Liver (tissue), 9 donors: Measurements from ENCODE around the gene FAM168B. TPM values are rescaled to one million over a fixed set of nuclear protein-coding genes. Genes with fewer than 3 reads are reported as not detected.

Experiments used
- DNase-seq: peaks from one replicate; pipeline ENCODE4 v3.0.0-alpha.2; 2017; ENCODE audit warnings: low spot score
- H3K27ac ChIP-seq, 2 donors: one replicate each; pipeline ENCODE4 v1.7.0; 2013; ENCODE audit warnings: inconsistent platforms in 2 of 2, low read length in 2 of 2, control low read depth in 1 of 2, low read depth in 1 of 2, mild to moderate bottlenecking in 1 of 2
- H3K27me3 ChIP-seq, 4 donors: one replicate each; pipeline versions ENCODE4 v1.6.1 to v1.7.0; 2013; ENCODE audit warnings: low read length in 3 of 4, inconsistent platforms in 1 of 4, mild to moderate bottlenecking in 1 of 4, moderate library complexity in 1 of 4; ENCODE audit not compliant: control insufficient read depth in 4 of 4, insufficient read depth in 4 of 4
- H3K36me3 ChIP-seq, 4 donors: one replicate each; pipeline versions ENCODE4 v1.6.1 to v1.7.0; 2013; ENCODE audit warnings: low read length in 3 of 4, mild to moderate bottlenecking in 3 of 4, low read depth in 1 of 4, moderate library complexity in 1 of 4; ENCODE audit not compliant: control insufficient read depth in 4 of 4, insufficient read depth in 3 of 4
- H3K4me1 ChIP-seq, 4 donors: one replicate each; pipeline versions ENCODE4 v1.6.1 to v1.7.0; 2013; ENCODE audit warnings: low read length in 3 of 4, mild to moderate bottlenecking in 3 of 4, moderate library complexity in 1 of 4; ENCODE audit not compliant: control insufficient read depth in 4 of 4, insufficient read depth in 4 of 4
- H3K4me3 ChIP-seq, 3 donors: one replicate each; pipeline versions ENCODE4 v1.6.1 to v1.7.0; 2013; ENCODE audit warnings: low read length in 3 of 3, control low read depth in 1 of 3, low read depth in 1 of 3, mild to moderate bottlenecking in 1 of 3
- H3K9ac ChIP-seq, 2 donors: one replicate each; pipeline ENCODE4 v1.7.0; 2013; ENCODE audit warnings: low read length in 2 of 2, mild to moderate bottlenecking in 2 of 2, moderate library complexity in 2 of 2, control low read depth in 1 of 2, low read depth in 1 of 2
- H3K9me3 ChIP-seq, 4 donors: one replicate each; pipeline versions ENCODE4 v1.6.1 to v1.7.0; 2013; ENCODE audit warnings: low read length in 3 of 4; ENCODE audit not compliant: control insufficient read depth in 4 of 4
- ATF3 ChIP-seq: IDR thresholded peaks from 2 replicates; pipeline ENCODE4 v1.6.1; 2016; ENCODE audit warnings: antibody characterized with exemption
- CTCF ChIP-seq: fragments of 150-350 bp; IDR thresholded peaks from 2 replicates; pipeline ENCODE4 v1.5.1; 2017; ENCODE audit warnings: improper control_type of control experiment, low read depth, low read length; ENCODE audit not compliant: missing input control
- EGR1 ChIP-seq, 2 donors: IDR thresholded peaks; 2 replicates each; pipeline ENCODE4 v1.6.1; 2016 to 2018; ENCODE audit warnings: antibody characterized with exemption in 2 of 2, low read depth in 2 of 2
- FOXA1 ChIP-seq: IDR thresholded peaks from 2 replicates; pipeline ENCODE4 v1.6.1; 2016; ENCODE audit warnings: antibody characterized with exemption
- FOXA2 ChIP-seq: IDR thresholded peaks from 2 replicates; pipeline ENCODE4 v1.6.1; 2016; ENCODE audit warnings: antibody characterized with exemption
- GABPA ChIP-seq, 2 donors: IDR thresholded peaks in 1 of 2; conservative IDR thresholded peaks in 1 of 2; 2 replicates each; pipeline ENCODE4 v1.6.1; 2016; ENCODE audit warnings: antibody characterized with exemption in 2 of 2, mild to moderate bottlenecking in 1 of 2, moderate library complexity in 1 of 2
- HNF4A ChIP-seq, 2 donors: conservative IDR thresholded peaks; 2 replicates each; pipeline ENCODE4 v1.6.1; 2016; ENCODE audit warnings: antibody characterized with exemption in 2 of 2, mild to moderate bottlenecking in 2 of 2
- HNF4G ChIP-seq: IDR thresholded peaks from 2 replicates; pipeline ENCODE4 v1.6.1; 2016; ENCODE audit warnings: antibody characterized with exemption
- NR2F2 ChIP-seq: IDR thresholded peaks from 2 replicates; pipeline ENCODE4 v1.6.1; 2016; ENCODE audit warnings: antibody characterized with exemption
- RAD21 ChIP-seq, 2 donors: IDR thresholded peaks; 2 replicates each; pipeline ENCODE4 v1.6.1; 2016; ENCODE audit warnings: antibody characterized with exemption in 2 of 2, mild to moderate bottlenecking in 2 of 2
- REST ChIP-seq: IDR thresholded peaks from 2 replicates; pipeline ENCODE4 v1.6.1; 2016; ENCODE audit warnings: antibody characterized with exemption, mild to moderate bottlenecking
- RXRA ChIP-seq, 2 donors: IDR thresholded peaks; 2 replicates each; pipeline ENCODE4 v1.6.1; 2017 to 2018; ENCODE audit warnings: antibody characterized with exemption in 2 of 2, mild to moderate bottlenecking in 1 of 2
- SP1 ChIP-seq: IDR thresholded peaks from 2 replicates; pipeline ENCODE4 v1.6.1; 2018; ENCODE audit warnings: antibody characterized with exemption, mild to moderate bottlenecking
- TAF1 ChIP-seq: conservative IDR thresholded peaks from 2 replicates; pipeline ENCODE4 v1.6.1; 2016; ENCODE audit warnings: antibody characterized with exemption, mild to moderate bottlenecking
- YY1 ChIP-seq: IDR thresholded peaks from 2 replicates; pipeline ENCODE4 v1.6.1; 2016; ENCODE audit warnings: antibody characterized with exemption, mild to moderate bottlenecking
- WGBS: extraction: QIAGEN DNeasy Blood & Tissue Kit; methylation state at CpG from one replicate; pipeline ENCODE4 v1.1.7; 2013; 5-methylcytosine and 5-hydroxymethylcytosine counted together
- polyA plus RNA-seq, 2 donors: library from polyadenylated mRNA; stranded (reverse) in 1 of 2; unstranded in 1 of 2; fragments of 200-250 nt in 1 of 2; fragments of >200 nt in 1 of 2; fragmentation: Nextera tagmentation in 1 of 2; extraction: Ambion mirVana in 1 of 2; gene quantifications; one replicate each; pipeline versions ENCODE4 v1.2.1 to v1.2.3, GENCODE V29; 2013 to 2015
- total RNA-seq, 2 donors: library from RNA; depleted of rRNA; stranded (reverse); fragments of >200 nt; gene quantifications; one replicate each; pipeline ENCODE4 v1.2.3, GENCODE V29; 2014
- donor health status: healthy.
- donor health status: healthy.
- donor health status: healthy.
- donor health status: healthy.
- donor health status: healthy.

FAM168B gene
- total and polyA plus RNA-seq, 4 donors = 13.9 to 62.3 (median 30.8) TPM

DNA sequence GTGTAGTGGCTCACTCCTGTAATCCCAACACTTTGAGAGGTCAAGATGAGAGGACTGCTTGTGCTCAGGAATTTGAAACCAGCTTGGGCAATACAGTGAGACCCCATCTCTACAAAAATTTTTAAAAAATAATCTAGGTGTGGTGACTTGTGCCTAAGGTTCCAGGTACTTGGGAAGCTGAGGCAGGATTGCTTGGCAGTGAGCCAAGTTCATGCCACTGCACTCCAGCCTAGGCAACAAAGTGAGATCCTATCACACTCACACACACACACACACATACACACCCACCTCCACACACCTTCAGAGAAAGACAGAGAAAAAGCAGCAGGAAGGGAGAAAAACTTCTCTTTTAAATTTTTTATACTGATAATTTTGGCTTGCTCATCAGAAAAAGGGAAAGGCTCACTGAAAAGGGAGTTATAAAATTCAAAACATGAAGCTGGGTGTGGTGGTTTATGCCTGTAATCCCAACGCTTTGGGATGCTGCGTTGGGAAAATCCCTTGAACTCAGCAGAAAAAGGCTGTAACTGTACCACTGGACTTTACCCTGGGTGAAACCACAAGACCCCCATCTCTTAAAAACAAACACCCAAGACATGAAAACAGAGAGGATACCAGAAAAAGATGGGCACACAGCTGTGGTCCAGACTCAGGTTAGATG, 25.7 kb downstream of the FAM168B start:
- Histone ChIP-seq H3K27me3 (no peaks in the 10 kb centered on the region), H3K9me3 (no peaks in the 10 kb centered on the region), H3K36me3 (peaks cover 3 to 27% (median 18%) of the 10 kb centered on the region in 4 donors), H3K4me3 (no peak overlapping the region), H3K27ac (no peak overlapping the region), H3K4me1 (peaks cover 0 to 7% (median 2%) of the 10 kb centered on the region in 4 donors), H3K9ac (no peak overlapping the region)
- TF ChIP-seq RAD21 (IDR thresholded peaks at IDR 0.05) (no peak), FOXA2 (no peak), CTCF (no peak), GABPA (IDR thresholded peaks at IDR 0.05 in 1 of 2, conservative IDR thresholded peaks at IDR 0.05 in 1 of 2) (no peak), REST (no peak), EGR1 (IDR thresholded peaks at IDR 0.05; ENCODE audit: low read depth in 2 of 2) (no peak), FOXA1 (no peak), TAF1 (no peak), YY1 (no peak), NR2F2 (no peak), ATF3 (no peak), HNF4G (no peak), RXRA (IDR thresholded peaks at IDR 0.05) (no peak), SP1 (no peak), HNF4A (conservative IDR thresholded peaks at IDR 0.05) (no peak)
- no peak for DNase-seq
- WGBS = 57% methylated on average over 2 of the region's 2 CpGs

DNA sequence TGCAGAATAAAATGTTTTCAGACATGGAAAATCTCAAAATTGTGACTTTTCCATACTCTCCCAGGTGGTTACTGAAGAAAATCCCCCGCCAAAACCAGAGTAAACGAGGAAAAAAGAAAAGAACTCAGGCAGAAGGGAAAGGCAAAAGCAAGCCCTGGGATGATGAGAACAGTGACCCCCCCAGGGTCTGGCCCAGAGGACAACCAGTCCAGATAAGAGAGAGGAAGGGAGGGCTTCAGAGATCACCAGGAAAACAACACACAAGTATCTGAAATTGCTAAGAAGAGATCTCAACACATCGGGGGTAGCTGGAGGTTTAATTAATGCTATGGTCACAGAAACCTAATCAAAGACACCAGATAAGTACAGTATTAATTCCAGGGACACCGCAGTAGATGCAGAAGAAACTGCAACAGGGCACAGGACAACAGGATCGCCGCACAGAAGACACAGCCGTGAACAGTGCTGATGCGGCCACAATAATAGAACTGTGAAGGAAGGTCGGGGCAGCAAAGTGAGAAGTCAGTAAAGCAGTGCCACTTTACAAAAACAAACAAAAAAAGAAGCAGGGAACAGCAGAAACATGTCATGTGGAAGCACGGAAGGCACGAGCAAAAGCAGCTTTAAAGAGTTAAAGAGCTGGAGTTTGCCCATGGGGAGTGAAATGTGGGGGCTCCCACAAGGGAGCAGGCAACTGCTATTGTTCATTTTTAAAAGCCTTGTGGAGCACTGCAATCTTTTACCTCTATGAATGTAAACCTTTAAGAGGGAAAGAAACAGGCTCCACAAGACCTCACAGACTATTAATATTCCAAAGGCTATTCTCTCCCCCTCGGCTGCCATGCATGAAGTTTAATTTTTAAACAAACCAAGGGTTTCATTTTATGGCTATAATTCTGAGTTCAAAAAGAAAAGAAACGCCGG, 28.4 kb downstream of the FAM168B start:
- no peak overlapping the region for H3K9ac ChIP-seq
- H3K4me3 ChIP-seq = no peak overlapping the region
- H3K4me1 ChIP-seq = peaks cover 0 to 7% (median 2%) of the 10 kb centered on the region in 4 donors
- no peak for TF ChIP-seq RXRA (IDR thresholded peaks at IDR 0.05)
- no peak for TF ChIP-seq HNF4A (conservative IDR thresholded peaks at IDR 0.05)
- no peak for TF ChIP-seq REST
- TF ChIP-seq YY1 = no peak
- no peak for TF ChIP-seq EGR1 (IDR thresholded peaks at IDR 0.05; ENCODE audit: low read depth in 2 of 2)
- TF ChIP-seq RAD21 (IDR thresholded peaks at IDR 0.05) = no peak
- no peak overlapping the region for H3K27ac ChIP-seq
- DNase-seq = no peak
- H3K27me3 ChIP-seq = no peaks in the 10 kb centered on the region
- WGBS = 79% methylated on average over 14 of the region's 14 CpGs
- peaks cover 3 to 11% (median 5%) of the 10 kb centered on the region in 4 donors for H3K36me3 ChIP-seq
- no peaks in the 10 kb centered on the region for H3K9me3 ChIP-seq
